ENCODE measurements around the gene ACP7. TPM values are rescaled to one million over a fixed set of nuclear protein-coding genes. Genes with fewer than 3 reads are reported as not detected.
A peak's percentile ranks its signal among the peaks of the same experiment; 100 is the strongest.

ACP7 gene
- total RNA-seq, 1 experiment from 2014 or later = 0.15 TPM

DNA sequence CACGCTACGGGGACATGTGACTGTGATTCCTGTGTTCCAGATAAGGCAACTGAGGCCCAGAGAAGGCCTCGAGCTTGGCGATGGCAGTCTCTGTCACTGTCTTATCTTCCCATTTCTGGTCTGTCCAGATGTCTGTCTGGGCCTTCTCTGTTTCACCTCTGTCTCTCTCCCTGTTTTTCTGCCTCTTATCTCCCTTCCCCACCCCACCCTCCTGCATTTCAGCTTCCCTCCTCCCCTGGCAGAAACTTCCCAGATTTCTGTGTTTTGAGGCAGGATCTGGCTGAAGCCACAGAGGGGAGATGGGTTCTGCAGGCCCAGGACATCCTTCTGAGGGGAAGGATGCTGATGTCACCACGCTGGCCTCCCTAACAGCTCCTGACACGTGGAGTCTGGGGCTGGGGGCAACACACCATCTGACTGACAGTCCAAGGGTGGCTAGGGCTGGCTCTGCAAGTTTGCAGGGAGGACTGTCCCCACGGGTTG, 55.8 kb downstream of the ACP7 start:
- Histone ChIP-seq H3K79me2 (ENCODE audit: insufficient read depth, low read length) (peaks cover 12% of the 10 kb centered on the region; the same call in 1 of the 2 replicates), H4K5ac (ENCODE audit: insufficient read length, low read depth, low read length) (no peak overlapping the region), H4K20me1 (ENCODE audit: control insufficient read depth, insufficient read depth, insufficient read length) (peaks cover 5% of the 10 kb centered on the region), H2AFZ (ENCODE audit: low read length) (no peak overlapping the region), H3K56ac (ENCODE audit: insufficient read length, low read depth, low read length) (no peak overlapping the region), H3K79me1 (ENCODE audit: insufficient read depth, low read depth, low read length, poor library complexity, severe bottlenecking) (no peaks in the 10 kb centered on the region), H3K9ac (ENCODE audit: extremely low read depth, insufficient read length, low read length) (no peak overlapping the region), H3K27me3 (ENCODE audit: insufficient read depth, low read length) (no peaks in the 10 kb centered on the region), H3K18ac (ENCODE audit: insufficient read length, low read depth, low read length) (no peak overlapping the region), H3K23ac (ENCODE audit: insufficient read length, low read depth, low read length) (no peak overlapping the region), H3T11ph (ENCODE audit: low read length) (no peak overlapping the region), H3K27ac (ENCODE audit: insufficient read length, low read depth, low read length) (no peak overlapping the region), H2BK5ac (ENCODE audit: insufficient read length, low read length) (no peak overlapping the region), H4K91ac (ENCODE audit: insufficient read length, low read depth, low read length) (no peak overlapping the region), H2BK15ac (ENCODE audit: low read depth, low read length) (no peak overlapping the region), H3K4me2 (ENCODE audit: insufficient read depth, insufficient read length, low read length) (no peak overlapping the region), H3K4me1 (ENCODE audit: insufficient read depth, low read length) (peaks cover 33% of the 10 kb centered on the region; the same call in 1 of the 2 replicates), H2AK5ac (ENCODE audit: insufficient read length, low read length) (no peak overlapping the region), H2BK120ac (ENCODE audit: low read depth, low read length, poor library complexity, severe bottlenecking) (no peak overlapping the region), H3K14ac (ENCODE audit: insufficient read depth, low read length) (no peak overlapping the region), H2BK20ac (ENCODE audit: low read depth, low read length, poor library complexity, severe bottlenecking) (no peak overlapping the region), H2BK12ac (ENCODE audit: insufficient read length, low read depth, low read length) (no peak overlapping the region), H3K23me2 (ENCODE audit: insufficient read length, low read depth, low read length, poor library complexity, severe bottlenecking) (no peaks in the 10 kb centered on the region), H4K8ac (replicated peaks; ENCODE audit: insufficient read length, low read depth, low read length) (no peak overlapping the region), H3K9me3 (ENCODE audit: control insufficient read depth, low read depth, low read length) (no peaks in the 10 kb centered on the region), H3K4ac (ENCODE audit: low read depth, low read length) (no peak overlapping the region)
- Mint-ChIP-seq H3K9me3 (no peaks in the 10 kb centered on the region), H3K27me3 (ENCODE audit: low read depth) (no peaks in the 10 kb centered on the region), H3K4me1 (peaks cover 78 to 89% of the 10 kb centered on the region in 2 experiments), H3K27ac (peak overlapping the region in 2 of 3 experiments; percentile 76 to 79; a peak in 3 of 7 replicates), H3K36me3 (ENCODE audit: insufficient read depth in 1 of 3, low read depth in 3 of 3) (0 out of 7 replicates have a peak, but pooled peaks cover 0 to 4% (median 0%) of the 10 kb centered on the region in 3 experiments), H3K4me3 (peak overlapping the region in 1 of 2 experiments; percentile 57; a peak in 2 of 5 replicates)
- no CpG with 5 or more reads among the region's 7 CpGs for WGBS (ENCODE audit: extremely low coverage, insufficient read length, low lambda C conversion rate)
- TF ChIP-seq, protein P1, sequence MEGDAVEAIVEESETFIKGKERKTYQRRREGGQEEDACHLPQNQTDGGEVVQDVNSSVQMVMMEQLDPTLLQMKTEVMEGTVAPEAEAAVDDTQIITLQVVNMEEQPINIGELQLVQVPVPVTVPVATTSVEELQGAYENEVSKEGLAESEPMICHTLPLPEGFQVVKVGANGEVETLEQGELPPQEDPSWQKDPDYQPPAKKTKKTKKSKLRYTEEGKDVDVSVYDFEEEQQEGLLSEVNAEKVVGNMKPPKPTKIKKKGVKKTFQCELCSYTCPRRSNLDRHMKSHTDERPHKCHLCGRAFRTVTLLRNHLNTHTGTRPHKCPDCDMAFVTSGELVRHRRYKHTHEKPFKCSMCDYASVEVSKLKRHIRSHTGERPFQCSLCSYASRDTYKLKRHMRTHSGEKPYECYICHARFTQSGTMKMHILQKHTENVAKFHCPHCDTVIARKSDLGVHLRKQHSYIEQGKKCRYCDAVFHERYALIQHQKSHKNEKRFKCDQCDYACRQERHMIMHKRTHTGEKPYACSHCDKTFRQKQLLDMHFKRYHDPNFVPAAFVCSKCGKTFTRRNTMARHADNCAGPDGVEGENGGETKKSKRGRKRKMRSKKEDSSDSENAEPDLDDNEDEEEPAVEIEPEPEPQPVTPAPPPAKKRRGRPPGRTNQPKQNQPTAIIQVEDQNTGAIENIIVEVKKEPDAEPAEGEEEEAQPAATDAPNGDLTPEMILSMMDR (conservative IDR thresholded peaks at IDR 0.05) = no peak
- DNase-seq = no peak

All from H9 (cell line).